Astrocyte (in vitro differentiated cells and primary cell): Measurements from ENCODE around the gene PKD1L1. TPM values are rescaled to one million over a fixed set of nuclear protein-coding genes. Genes with fewer than 3 reads are reported as not detected.

Source experiments
- DNase-seq: peaks from one replicate; pipeline ENCODE4 v3.0.0-alpha.2; 2010; ENCODE audit warnings: low read depth
- FAIRE-seq: peaks from 2 replicates; lab custom pipeline; 2011; peaks lifted over from hg19 to GRCh38; lab: Jason Lieb, UNC
- H2AFZ ChIP-seq: 2 replicates; pipeline ENCODE4 v1.6.0; 2012; ENCODE audit warnings: low read depth, low read length, inconsistent platforms
- H3K27ac ChIP-seq: 2 replicates; pipeline ENCODE4 v1.5.1; 2011; ENCODE audit warnings: low read depth, low read length, inconsistent platforms
- H3K27me3 ChIP-seq: 2 replicates; pipeline ENCODE4 v1.6.0; 2011; ENCODE audit warnings: low read length, inconsistent platforms; ENCODE audit not compliant: insufficient read depth
- H3K36me3 ChIP-seq: 2 replicates; pipeline ENCODE4 v1.5.1; 2011; ENCODE audit warnings: low read length, inconsistent platforms; ENCODE audit not compliant: insufficient read depth
- H3K4me1 ChIP-seq: 2 replicates; pipeline ENCODE4 v1.5.1; 2011; ENCODE audit warnings: low read length, inconsistent platforms; ENCODE audit not compliant: insufficient read depth
- H3K4me2 ChIP-seq: 2 replicates; pipeline ENCODE4 v1.6.0; 2012; ENCODE audit warnings: low read length, inconsistent platforms
- H3K4me3 ChIP-seq: 2 replicates; pipeline ENCODE4 v1.5.1; 2011; ENCODE audit warnings: low read depth, mild to moderate bottlenecking, low read length, inconsistent platforms; ENCODE audit not compliant: insufficient read depth
- H3K79me2 ChIP-seq: 2 replicates; pipeline ENCODE4 v1.6.0; 2012; ENCODE audit warnings: mild to moderate bottlenecking, low read length, inconsistent platforms; ENCODE audit not compliant: insufficient read depth
- H3K9ac ChIP-seq: 2 replicates; pipeline ENCODE4 v1.6.0; 2012; ENCODE audit warnings: mild to moderate bottlenecking, low read length, inconsistent platforms
- H3K9me3 ChIP-seq: 2 replicates; pipeline ENCODE4 v1.5.1; 2012; ENCODE audit warnings: low read depth, mild to moderate bottlenecking, low read length, inconsistent platforms; ENCODE audit not compliant: insufficient read depth
- H4K20me1 ChIP-seq: 2 replicates; pipeline ENCODE4 v1.6.0; 2012; ENCODE audit warnings: low read length, inconsistent platforms; ENCODE audit not compliant: insufficient read depth
- H3K27ac Mint-ChIP-seq: one replicate; pipeline ENCODE4 v1.8.0; 2021; ENCODE audit warnings: mild to moderate bottlenecking, mixed read lengths; ENCODE audit not compliant: unreplicated experiment
- H3K27me3 Mint-ChIP-seq: one replicate; pipeline ENCODE4 v1.8.0; 2021; ENCODE audit warnings: low read depth, mixed read lengths; ENCODE audit not compliant: unreplicated experiment
- H3K36me3 Mint-ChIP-seq: one replicate; pipeline ENCODE4 v1.8.0; 2021; ENCODE audit warnings: low read depth, mixed read lengths; ENCODE audit not compliant: unreplicated experiment
- H3K4me1 Mint-ChIP-seq: one replicate; pipeline ENCODE4 v1.8.0; 2021; ENCODE audit warnings: low read depth, mixed read lengths; ENCODE audit not compliant: unreplicated experiment
- H3K4me3 Mint-ChIP-seq: one replicate; pipeline ENCODE4 v1.8.0; 2021; ENCODE audit warnings: mild to moderate bottlenecking, moderate library complexity, mixed read lengths; ENCODE audit not compliant: unreplicated experiment
- H3K9me3 Mint-ChIP-seq: one replicate; pipeline ENCODE4 v1.8.0; 2021; ENCODE audit warnings: mild to moderate bottlenecking, mixed read lengths; ENCODE audit not compliant: unreplicated experiment
- CTCF ChIP-seq: IDR thresholded peaks from 2 replicates; pipeline ENCODE4 v1.5.1; 2011; ENCODE audit warnings: low read depth, mild to moderate bottlenecking, inconsistent platforms, low read length, moderate library complexity; ENCODE audit not compliant: insufficient read depth
- EZH2 ChIP-seq: IDR thresholded peaks from 2 replicates; pipeline ENCODE4 v1.6.1; 2012; ENCODE audit warnings: mild to moderate bottlenecking, low read length, inconsistent platforms; ENCODE audit not compliant: insufficient read depth
- total RNA-seq: library from RNA; stranded (reverse); gene quantifications from 2 replicates; pipeline ENCODE4 v1.2.1, GENCODE V29; 2021

The PKD1L1 gene
- total RNA-seq, 1 donor from 2014 or later = 0.39 TPM

DNA sequence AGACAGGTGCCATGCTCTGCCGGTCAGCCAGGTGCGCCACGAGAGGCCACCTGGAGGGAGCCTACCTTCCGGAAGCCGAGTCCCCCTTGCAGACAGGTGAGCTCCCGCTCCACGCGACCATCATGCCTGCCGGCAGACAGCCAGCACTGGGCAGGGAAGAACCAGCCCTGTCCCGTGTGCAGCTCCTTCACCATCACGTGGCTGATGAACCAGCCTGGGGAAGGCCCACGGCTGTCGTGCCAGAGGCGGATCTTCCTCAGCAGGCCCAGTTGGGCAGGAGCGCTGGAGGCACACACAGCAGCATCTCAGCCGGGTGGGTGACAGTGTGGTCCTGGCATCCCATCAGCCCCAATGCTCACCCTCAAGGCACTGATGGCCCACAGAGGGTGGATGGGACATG lies 108.9 kb downstream of the PKD1L1 start:
- Histone ChIP-seq H2AFZ (no peak overlapping the region), H3K36me3 (no peaks in the 10 kb centered on the region), H3K4me2 (no peak overlapping the region), H3K9ac (no peak overlapping the region), H3K4me3 (no peak overlapping the region), H3K27ac (no peak overlapping the region), H3K79me2 (no peaks in the 10 kb centered on the region), H3K9me3 (no peaks in the 10 kb centered on the region), H3K4me1 (no peaks in the 10 kb centered on the region), H3K27me3 (no peaks in the 10 kb centered on the region), H4K20me1 (no peaks in the 10 kb centered on the region)
- no peaks in the 10 kb centered on the region for H3K36me3 Mint-ChIP-seq
- no peaks in the 10 kb centered on the region for H3K4me1 Mint-ChIP-seq
- peaks cover 1% of the 10 kb centered on the region for H3K9me3 Mint-ChIP-seq
- H3K27me3 Mint-ChIP-seq = peaks cover 20% of the 10 kb centered on the region
- no peak overlapping the region for H3K4me3 Mint-ChIP-seq
- FAIRE-seq (no peak), DNase-seq (no peak)
- TF ChIP-seq EZH2 (no peak), CTCF (no peak)
- H3K27ac Mint-ChIP-seq = no peak overlapping the region

GRCh38 chr7:47837826-47838225 lies 110.4 kb downstream of the PKD1L1 start:
- no peaks in the 10 kb centered on the region for H3K36me3 ChIP-seq
- Mint-ChIP-seq H3K4me1 (no peaks in the 10 kb centered on the region), H3K4me3 (no peak overlapping the region), H3K27ac (no peak overlapping the region), H3K36me3 (no peaks in the 10 kb centered on the region), H3K27me3 (peaks cover 16% of the 10 kb centered on the region), H3K9me3 (peaks cover 1% of the 10 kb centered on the region)
- TF ChIP-seq CTCF (no peak), EZH2 (no peak)
- DNase-seq = no peak
- no peaks in the 10 kb centered on the region for H3K9me3 ChIP-seq
- H2AFZ ChIP-seq = no peak overlapping the region
- H3K27ac ChIP-seq = no peak overlapping the region
- no peak overlapping the region for H3K9ac ChIP-seq
- H3K4me1 ChIP-seq = no peaks in the 10 kb centered on the region
- no peaks in the 10 kb centered on the region for H3K27me3 ChIP-seq
- H4K20me1 ChIP-seq = no peaks in the 10 kb centered on the region
- no peak overlapping the region for H3K4me3 ChIP-seq
- no peaks in the 10 kb centered on the region for H3K79me2 ChIP-seq
- no peak for FAIRE-seq
- H3K4me2 ChIP-seq = no peak overlapping the region

DNA sequence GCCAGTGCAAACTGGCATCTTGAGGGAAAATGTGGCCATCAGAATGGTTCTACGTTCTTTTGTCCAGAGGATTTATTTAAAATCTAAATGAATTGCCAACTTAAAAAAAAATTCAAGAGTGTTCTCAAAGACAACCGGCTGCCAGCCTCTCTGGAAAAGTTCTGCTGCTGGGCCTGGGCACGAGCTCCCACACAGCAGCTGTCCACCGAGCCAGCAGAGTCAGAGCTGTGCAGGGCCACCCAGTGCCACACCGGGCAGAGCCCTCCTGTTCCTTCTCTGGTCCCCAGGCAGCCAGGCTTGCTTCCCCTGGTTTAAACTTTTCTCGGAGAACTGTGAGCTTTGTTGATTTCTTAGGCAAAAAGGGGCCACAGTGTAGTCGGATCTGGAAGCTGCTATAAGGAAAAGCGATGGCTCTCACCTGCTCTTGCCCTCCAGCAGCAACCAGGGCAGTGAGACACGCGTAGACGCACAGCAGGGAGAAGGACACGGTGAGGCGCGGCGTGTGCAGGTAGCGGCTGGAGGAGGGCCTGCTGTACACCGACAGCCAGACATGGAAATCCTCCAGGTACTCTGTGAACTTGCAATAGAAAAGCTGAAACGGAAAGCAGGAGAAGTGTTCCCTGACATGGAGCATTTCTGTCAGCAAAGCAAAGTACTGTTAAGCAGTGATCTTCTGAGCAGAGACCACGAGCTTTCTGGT lies 111.6 kb downstream of the PKD1L1 start:
- Histone ChIP-seq H3K36me3 (no peaks in the 10 kb centered on the region), H3K4me3 (no peak overlapping the region), H3K9ac (no peak overlapping the region), H3K4me2 (no peak overlapping the region), H2AFZ (no peak overlapping the region), H3K4me1 (no peaks in the 10 kb centered on the region), H3K27me3 (no peaks in the 10 kb centered on the region), H4K20me1 (no peaks in the 10 kb centered on the region), H3K9me3 (no peaks in the 10 kb centered on the region), H3K27ac (no peak overlapping the region), H3K79me2 (no peaks in the 10 kb centered on the region)
- TF ChIP-seq CTCF (no peak), EZH2 (no peak)
- Mint-ChIP-seq H3K27me3 (peaks cover 16% of the 10 kb centered on the region), H3K4me1 (no peaks in the 10 kb centered on the region), H3K4me3 (no peak overlapping the region), H3K36me3 (no peaks in the 10 kb centered on the region), H3K9me3 (no peaks in the 10 kb centered on the region), H3K27ac (no peak overlapping the region)
- FAIRE-seq (no peak), DNase-seq (no peak)
